Left ventricle myocardium inferior (tissue), 1 donor: ENCODE results near the gene BCAS1. TPM values are rescaled to one million over a fixed set of nuclear protein-coding genes. Genes with fewer than 3 reads are reported as not detected.

ENCODE experiments used
- DNase-seq: peaks from one replicate; pipeline ENCODE4 v3.0.0-alpha.2; 2020
- H3K27ac ChIP-seq: fragments of 200-600 bp; replicated peaks from 2 replicates; pipeline ENCODE4 v1.8.0; 2021
- H3K27me3 ChIP-seq: fragments of 200-600 bp; 2 replicates; pipeline ENCODE4 v1.8.0; 2021; ENCODE audit warnings: low read depth
- H3K36me3 ChIP-seq: fragments of 200-600 bp; 2 replicates; pipeline ENCODE4 v1.8.0; 2021
- H3K4me1 ChIP-seq: fragments of 200-600 bp; 2 replicates; pipeline ENCODE4 v1.8.0; 2021
- H3K4me3 ChIP-seq: fragments of 200-600 bp; 2 replicates; pipeline ENCODE4 v1.8.0; 2021; ENCODE audit warnings: mild to moderate bottlenecking, moderate library complexity
- H3K9me3 ChIP-seq: fragments of 200-600 bp; replicated peaks from 2 replicates; pipeline ENCODE4 v1.8.0; 2021
- intact Hi-C: fragments of 100-400 bp; cut with micrococcal nuclease; formaldehyde crosslinking; loops from one replicate; pipeline ENCODE4 v1.11.0; 2022
- total RNA-seq: library from RNA; stranded (reverse); fragmentation: NEBNext Ultra II Directional; extraction: Animal tissue kit (Norgen Biotek cat#: 25700); gene quantifications from one replicate; pipeline ENCODE4 v1.2.1, GENCODE V29; 2021
- TF ChIP-seq, protein P1 (sequence below): fragments of 200-600 bp; IDR thresholded peaks from 2 replicates; pipeline ENCODE4 v1.8.0; 2021; ENCODE audit warnings: antibody characterized with exemption, mild to moderate bottlenecking, borderline replicate concordance
- donor health status: DM: no; HTN: yes; CAD: no; lungs with severe emphysema.

Gene BCAS1
- total RNA-seq, 1 donor from 2014 or later = not detected

DNA sequence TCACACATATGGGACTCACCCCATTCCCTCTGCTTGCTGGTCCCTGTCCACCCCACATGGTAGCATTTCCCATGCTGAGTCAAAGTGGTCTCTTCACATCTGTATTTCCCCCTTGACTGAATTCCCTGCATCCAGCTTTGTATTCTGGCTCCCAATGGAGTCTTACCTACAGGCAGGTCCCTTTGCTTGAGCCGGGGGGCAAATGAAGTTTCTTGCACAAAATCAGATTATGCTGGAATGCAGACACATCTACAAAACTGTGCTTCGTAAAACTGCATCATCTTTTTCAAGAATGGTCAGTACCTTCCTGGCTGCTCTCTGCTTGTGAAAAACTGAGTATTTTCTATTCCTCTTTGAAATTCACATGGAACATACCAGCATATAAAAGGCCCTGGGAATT, 32.1 kb upstream of the BCAS1 start:
- no peak for DNase-seq
- Histone ChIP-seq H3K27me3 (peaks cover 5% of the 10 kb centered on the region), H3K4me1 (no peaks in the 10 kb centered on the region), H3K27ac (no peak overlapping the region), H3K4me3 (no peak overlapping the region), H3K36me3 (no peaks in the 10 kb centered on the region), H3K9me3 (no peaks in the 10 kb centered on the region)
- TF ChIP-seq, protein P1, sequence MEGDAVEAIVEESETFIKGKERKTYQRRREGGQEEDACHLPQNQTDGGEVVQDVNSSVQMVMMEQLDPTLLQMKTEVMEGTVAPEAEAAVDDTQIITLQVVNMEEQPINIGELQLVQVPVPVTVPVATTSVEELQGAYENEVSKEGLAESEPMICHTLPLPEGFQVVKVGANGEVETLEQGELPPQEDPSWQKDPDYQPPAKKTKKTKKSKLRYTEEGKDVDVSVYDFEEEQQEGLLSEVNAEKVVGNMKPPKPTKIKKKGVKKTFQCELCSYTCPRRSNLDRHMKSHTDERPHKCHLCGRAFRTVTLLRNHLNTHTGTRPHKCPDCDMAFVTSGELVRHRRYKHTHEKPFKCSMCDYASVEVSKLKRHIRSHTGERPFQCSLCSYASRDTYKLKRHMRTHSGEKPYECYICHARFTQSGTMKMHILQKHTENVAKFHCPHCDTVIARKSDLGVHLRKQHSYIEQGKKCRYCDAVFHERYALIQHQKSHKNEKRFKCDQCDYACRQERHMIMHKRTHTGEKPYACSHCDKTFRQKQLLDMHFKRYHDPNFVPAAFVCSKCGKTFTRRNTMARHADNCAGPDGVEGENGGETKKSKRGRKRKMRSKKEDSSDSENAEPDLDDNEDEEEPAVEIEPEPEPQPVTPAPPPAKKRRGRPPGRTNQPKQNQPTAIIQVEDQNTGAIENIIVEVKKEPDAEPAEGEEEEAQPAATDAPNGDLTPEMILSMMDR = no peak
- intact Hi-C loops = no loop called here

DNA sequence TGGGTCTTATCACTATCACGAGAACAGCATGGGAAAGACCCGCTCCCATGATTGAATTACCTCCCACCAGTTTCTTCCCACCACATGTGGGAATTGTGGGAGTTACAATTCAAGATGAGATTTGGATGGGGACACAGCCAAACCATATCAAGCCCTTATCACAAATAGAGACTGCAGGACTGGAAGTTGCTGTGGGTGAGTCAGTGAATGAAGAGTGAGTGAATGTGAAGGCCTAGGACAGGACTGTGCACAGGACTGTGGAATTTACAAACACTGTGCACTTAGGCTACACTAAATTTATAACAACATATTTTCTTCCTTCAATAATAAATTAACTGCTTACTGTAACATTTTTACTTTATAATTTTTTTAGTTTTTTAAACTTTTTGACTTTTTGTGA, 30.2 kb upstream of the BCAS1 start:
- intact Hi-C loops = no loop called here
- Histone ChIP-seq H3K4me3 (no peak overlapping the region), H3K27ac (no peak overlapping the region), H3K27me3 (peaks cover 14% of the 10 kb centered on the region), H3K4me1 (no peaks in the 10 kb centered on the region), H3K36me3 (no peaks in the 10 kb centered on the region), H3K9me3 (no peaks in the 10 kb centered on the region)
- no peak for DNase-seq
- TF ChIP-seq, protein P1 = no peak

DNA sequence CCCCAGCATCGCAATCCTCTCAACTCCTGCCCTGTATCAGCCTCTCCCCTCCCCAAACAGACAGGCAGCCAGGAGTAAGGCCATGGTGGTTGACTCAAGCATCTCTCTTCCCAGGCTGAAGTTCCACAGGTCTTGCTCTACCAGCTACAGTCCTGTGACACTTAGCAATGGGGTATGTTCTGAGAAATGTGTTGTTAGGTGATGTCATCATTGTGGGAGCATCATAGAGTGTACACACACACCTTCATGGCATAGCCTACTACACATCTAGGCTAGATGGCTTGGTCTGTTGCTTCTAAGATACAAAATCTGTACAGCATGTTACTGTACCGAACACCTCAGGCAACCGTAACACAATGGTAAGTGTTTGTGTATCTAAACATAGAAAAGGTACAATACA, 29.5 kb upstream of the BCAS1 start:
- intact Hi-C loops = no loop called here
- DNase-seq = no peak
- no peaks in the 10 kb centered on the region for H3K36me3 ChIP-seq
- H3K4me3 ChIP-seq = no peak overlapping the region
- peaks cover 19% of the 10 kb centered on the region for H3K27me3 ChIP-seq
- TF ChIP-seq, protein P1 = no peak
- no peak overlapping the region for H3K27ac ChIP-seq
- H3K4me1 ChIP-seq = no peaks in the 10 kb centered on the region
- H3K9me3 ChIP-seq = no peaks in the 10 kb centered on the region

DNA sequence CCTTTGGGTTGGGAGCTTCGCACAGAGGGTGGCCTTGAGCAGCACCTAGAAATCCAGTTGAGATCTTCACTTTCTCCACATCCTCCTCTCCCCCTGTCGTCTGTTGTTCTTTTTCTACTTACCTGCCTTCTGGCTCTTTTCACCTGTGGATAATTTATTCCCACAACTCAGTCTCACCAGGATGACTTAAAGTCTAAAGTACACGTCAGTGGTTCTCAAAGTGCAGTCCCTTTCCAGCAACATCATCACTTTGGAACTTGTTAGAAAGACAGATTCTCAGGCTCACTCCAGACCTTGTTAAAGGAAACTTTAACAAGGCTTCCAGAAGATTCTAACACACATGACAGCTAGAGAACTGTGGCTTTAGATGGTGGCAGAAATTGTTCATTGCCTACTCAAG, 27.7 kb upstream of the BCAS1 start:
- TF ChIP-seq, protein P1 = no peak
- no peaks in the 10 kb centered on the region for H3K9me3 ChIP-seq
- no peaks in the 10 kb centered on the region for H3K36me3 ChIP-seq
- DNase-seq = no peak
- peaks cover 36% of the 10 kb centered on the region for H3K27me3 ChIP-seq
- no peak overlapping the region for H3K27ac ChIP-seq
- H3K4me3 ChIP-seq = no peak overlapping the region
- intact Hi-C loops = no loop called here
- H3K4me1 ChIP-seq = no peaks in the 10 kb centered on the region

DNA sequence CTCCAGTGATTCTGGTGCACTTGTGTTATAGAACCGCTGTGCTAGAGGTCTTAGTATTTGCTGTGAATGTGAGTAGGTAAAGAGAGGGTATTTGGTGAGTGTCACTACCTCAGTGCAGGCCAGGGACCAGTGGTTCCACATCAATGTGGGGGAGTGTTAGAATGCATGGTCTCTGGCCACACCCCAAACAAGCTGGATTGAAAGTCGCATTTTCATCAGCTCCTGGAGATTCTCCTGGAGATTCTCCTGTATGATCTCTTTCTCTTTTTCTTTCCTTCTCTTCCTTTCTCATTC, 26.8 kb upstream of the BCAS1 start:
- H3K36me3 ChIP-seq = no peaks in the 10 kb centered on the region
- H3K9me3 ChIP-seq = no peaks in the 10 kb centered on the region
- no peak overlapping the region for H3K27ac ChIP-seq
- no peak for DNase-seq
- H3K4me1 ChIP-seq = no peaks in the 10 kb centered on the region
- TF ChIP-seq, protein P1 = no peak
- intact Hi-C loops = loop anchor here (2.0 kb wide), 1 partner anchor 102 kb away; no protein-coding TSS in a partner anchor
- H3K27me3 ChIP-seq = peaks cover 43% of the 10 kb centered on the region
- no peak overlapping the region for H3K4me3 ChIP-seq

DNA sequence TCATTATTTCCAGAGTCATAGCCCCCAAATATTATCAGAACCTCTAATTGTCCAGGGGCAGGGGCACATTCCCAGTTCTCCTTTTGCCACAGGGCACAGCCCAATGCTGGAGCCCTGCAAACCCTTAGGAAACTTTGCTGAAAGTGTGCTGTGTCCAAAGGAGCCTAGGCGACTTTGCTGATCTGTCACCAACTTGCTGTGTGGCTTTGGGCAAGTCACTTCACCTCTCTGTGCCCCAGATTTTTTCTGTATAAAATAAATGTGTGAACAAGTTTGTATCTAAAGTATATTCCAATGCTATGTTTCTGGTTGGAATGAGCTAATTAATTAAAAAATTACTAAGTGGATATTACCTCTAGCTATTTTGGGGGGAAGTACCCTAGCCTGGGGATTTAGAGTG, 25.4 kb upstream of the BCAS1 start:
- H3K27me3 ChIP-seq = peaks cover 43% of the 10 kb centered on the region
- H3K27ac ChIP-seq = no peak overlapping the region
- intact Hi-C loops = loop anchor here (2.0 kb wide), 1 partner anchor 103 kb away; no protein-coding TSS in a partner anchor
- no peak for DNase-seq
- TF ChIP-seq, protein P1 = no peak
- no peaks in the 10 kb centered on the region for H3K4me1 ChIP-seq
- H3K9me3 ChIP-seq = no peaks in the 10 kb centered on the region
- no peaks in the 10 kb centered on the region for H3K36me3 ChIP-seq
- H3K4me3 ChIP-seq = no peak overlapping the region
